ENCODE data around the gene ARGLU1.

The ARGLU1 gene

GRCh38 chr13:106586648-106587166 lies 18.8 kb upstream of the ARGLU1 start:
- no peak for DNase-seq (ENCODE audit: low read depth in 2 of 2)

- no peak for DNase-seq (ENCODE audit: low read depth in 2 of 2)
Measured at GRCh38 chr13:106581225-106581624, 13.3 kb upstream of the ARGLU1 start.

GRCh38 chr13:106575896-106576295 lies 8.0 kb upstream of the ARGLU1 start:
- DNase-seq (ENCODE audit: low read depth in 2 of 2), result no peak

- no peak for DNase-seq (ENCODE audit: low read depth in 2 of 2)
Measured at GRCh38 chr13:106573868-106574267, 5.9 kb upstream of the ARGLU1 start.

- no peak for DNase-seq (ENCODE audit: low read depth in 2 of 2)
Measured at GRCh38 chr13:106573284-106573846, 5.4 kb upstream of the ARGLU1 start.

GRCh38 chr13:106570299-106570852 lies 2.4 kb upstream of the ARGLU1 start:
- peak; percentile 19 to 29 for DNase-seq (ENCODE audit: low read depth in 2 of 2)

- DNase-seq (ENCODE audit: low read depth in 2 of 2), result no peak
Measured at GRCh38 chr13:106569233-106570095, 1.5 kb upstream of the ARGLU1 start.

- DNase-seq (ENCODE audit: low read depth in 2 of 2), result no peak
Measured at GRCh38 chr13:106568299-106569003, 514 bp upstream of the ARGLU1 start.

GRCh38 chr13:106566641-106567473 lies 1.1 kb downstream of the ARGLU1 start:
- no peak for DNase-seq (ENCODE audit: low read depth in 2 of 2)

- no peak for DNase-seq (ENCODE audit: low read depth in 2 of 2)
Measured at GRCh38 chr13:106565127-106565775, 2.7 kb downstream of the ARGLU1 start.

GRCh38 chr13:106562301-106562700 lies 5.6 kb downstream of the ARGLU1 start:
- DNase-seq (ENCODE audit: low read depth in 2 of 2), result no peak

- DNase-seq (ENCODE audit: low read depth in 2 of 2), result peak in 1 of 2 donors; percentile 19
Measured at GRCh38 chr13:106561551-106562170, 6.3 kb downstream of the ARGLU1 start.

- no peak for DNase-seq (ENCODE audit: low read depth in 2 of 2)
Measured at GRCh38 chr13:106560821-106561220, 7.1 kb downstream of the ARGLU1 start.

- DNase-seq (ENCODE audit: low read depth in 2 of 2), result no peak
Measured at GRCh38 chr13:106558527-106558926, 9.4 kb downstream of the ARGLU1 start.

GRCh38 chr13:106555631-106556328 lies 12.2 kb downstream of the ARGLU1 start:
- DNase-seq (ENCODE audit: low read depth in 2 of 2), result no peak

- DNase-seq (ENCODE audit: low read depth in 2 of 2), result no peak
Measured at GRCh38 chr13:106551751-106552150, 16.2 kb downstream of the ARGLU1 start.

GRCh38 chr13:106551350-106551749 lies 16.6 kb downstream of the ARGLU1 start:
- no peak for DNase-seq (ENCODE audit: low read depth in 2 of 2)

GRCh38 chr13:106550570-106551135 lies 17.3 kb downstream of the ARGLU1 start:
- DNase-seq (ENCODE audit: low read depth in 2 of 2), result no peak

- no peak for DNase-seq (ENCODE audit: low read depth in 2 of 2)
Measured at GRCh38 chr13:106548064-106548696, 19.8 kb downstream of the ARGLU1 start.

All from stimulated activated CD4-positive, alpha-beta T cell treated with anti-CD3 and anti-CD28 coated beads, Interleukin-1b, Interleukin-23, amount 100 ng/mL, for 1 hour (primary cell).